A549 (cell line): ENCODE measurements around the gene ACAA1. TPM values are rescaled to one million over a fixed set of nuclear protein-coding genes. Genes with fewer than 3 reads are reported as not detected.

Experiments
- ATAC-seq, 2 experiments: fragments of 200-7000 bp in 1 of 2; fragments of >200 bp in 1 of 2; cut with Nextera tagmentation in 1 of 2; cut with Tn5 transposase in 1 of 2; 3 replicates each; pipeline versions ENCODE4 v1.8.0 to v1.9.1; 2018 to 2020; ENCODE audit warnings: mild to moderate bottlenecking in 1 of 2, moderate library complexity in 1 of 2
- CTCF ChIA-PET: fragments of 300-600 bp; sonication (Branson Sonifier 250); formaldehyde crosslinking; extraction: SDS; loops from one replicate; lab custom pipeline; 2021; ENCODE audit warnings: antibody characterized with exemption, inconsistent platforms; lab: Yijun Ruan, JAX
- POLR2A ChIA-PET: fragments of 350-600 bp; formaldehyde crosslinking; extraction: SDS; loops from one replicate; lab custom pipeline; 2021; ENCODE audit warnings: antibody characterized with exemption, inconsistent platforms; lab: Yijun Ruan, JAX
- DNase-seq, 2 experiments: peaks; one replicate each; pipeline versions ENCODE4 v3.0.0 to v3.0.0-alpha.2; 2011 to 2016; ENCODE audit warnings: low read depth in 1 of 2, low spot score in 1 of 2
- FAIRE-seq: peaks from 2 replicates; lab custom pipeline; 2011; peaks lifted over from hg19 to GRCh38; lab: Jason Lieb, UNC
- H3K27ac ChIP-seq, 2 experiments: fragments of >200 bp; sonication (Bioruptor Twin); formaldehyde crosslinking; 3 replicates each; pipeline ENCODE4 v1.5.1; 2016 to 2017
- H3K4me1 ChIP-seq: fragments of >200 bp; sonication (Bioruptor Twin); formaldehyde crosslinking; 3 replicates; pipeline ENCODE4 v1.6.1; 2016
- H3K4me2 ChIP-seq: fragments of >200 bp; sonication (Bioruptor Twin); formaldehyde crosslinking; 3 replicates; pipeline ENCODE4 v1.6.1; 2016
- H3K4me3 ChIP-seq: fragments of >200 bp; sonication (Bioruptor Twin); formaldehyde crosslinking; 3 replicates; pipeline ENCODE4 v1.5.1; 2016
- H3K9me3 ChIP-seq: fragments of >200 bp; sonication (Bioruptor Twin); formaldehyde crosslinking; 3 replicates; pipeline ENCODE4 v1.6.1; 2016
- EHF ChIP-seq: fragments of 250-450 bp; sonication (Bioruptor Pico); IDR thresholded peaks from 2 replicates; pipeline ENCODE4 v1.5.0; 2020; ENCODE audit warnings: mild to moderate bottlenecking
- EHMT2 ChIP-seq: fragments of 200-600 bp; sonication (generic); IDR thresholded peaks from 2 replicates; pipeline ENCODE4 v1.6.1; 2016; ENCODE audit warnings: antibody characterized with exemption, low read depth, mild to moderate bottlenecking, moderate library complexity
- ESRRA ChIP-seq: fragments of 150-350 bp; IDR thresholded peaks from 2 replicates; pipeline ENCODE4 v1.6.1; 2014; ENCODE audit warnings: mild to moderate bottlenecking, low read length, borderline replicate concordance
- FOSB ChIP-seq: fragments of 250-450 bp; sonication (Bioruptor Pico); IDR thresholded peaks from 2 replicates; pipeline ENCODE4 v1.5.0; 2020; ENCODE audit warnings: mild to moderate bottlenecking, moderate library complexity
- FOSL2 ChIP-seq, 2 experiments: fragments of 450-650 bp in 1 of 2; fragments of >200 bp in 1 of 2; sonication (Bioruptor Twin) in 1 of 2; formaldehyde crosslinking; IDR thresholded peaks; 2 replicates each; pipeline versions ENCODE4 v1.5.0 to v1.6.1; 2016 to 2020; ENCODE audit warnings: mild to moderate bottlenecking in 1 of 2, moderate library complexity in 1 of 2
- HEYL ChIP-seq: fragments of 250-450 bp; sonication (Bioruptor Pico); IDR thresholded peaks from 2 replicates; pipeline ENCODE4 v1.8.0; 2021; ENCODE audit warnings: mild to moderate bottlenecking, moderate library complexity
- HOXA7 ChIP-seq: fragments of 250-450 bp; sonication (Bioruptor Pico); IDR thresholded peaks from 2 replicates; pipeline ENCODE4 v1.5.0; 2020; ENCODE audit warnings: mild to moderate bottlenecking, moderate library complexity
- HOXB13 ChIP-seq: fragments of 250-450 bp; sonication (Bioruptor Pico); IDR thresholded peaks from 2 replicates; pipeline ENCODE4 v1.5.0; 2020; ENCODE audit warnings: low read depth, mild to moderate bottlenecking, moderate library complexity
- JUN ChIP-seq, 2 experiments: fragments of >200 bp; sonication (Bioruptor Twin); formaldehyde crosslinking; IDR thresholded peaks; 2 replicates in 1 of 2; 3 replicates in 1 of 2; pipeline ENCODE4 v1.6.1; 2016 to 2017
- KDM5A ChIP-seq: fragments of 200-600 bp; sonication (generic); IDR thresholded peaks from 2 replicates; pipeline ENCODE4 v1.6.1; 2016; ENCODE audit warnings: antibody characterized with exemption, mild to moderate bottlenecking
- MAZ ChIP-seq: fragments of 150-350 bp; IDR thresholded peaks from 2 replicates; pipeline ENCODE4 v1.6.1; 2014; ENCODE audit warnings: antibody characterized with exemption, low read depth, low read length, borderline replicate concordance
- MYC ChIP-seq: IDR thresholded peaks from 2 replicates; pipeline ENCODE4 v1.6.1; 2012; ENCODE audit warnings: mild to moderate bottlenecking, inconsistent platforms, low read length, improper control_type of control experiment, borderline replicate concordance
- PHF8 ChIP-seq: fragments of 200-600 bp; sonication (generic); IDR thresholded peaks from 2 replicates; pipeline ENCODE4 v1.6.1; 2016; ENCODE audit warnings: low read depth, mild to moderate bottlenecking, antibody characterized with exemption, moderate library complexity, borderline replicate concordance
- RCOR1 ChIP-seq: fragments of 150-350 bp; IDR thresholded peaks from 2 replicates; pipeline ENCODE4 v1.6.1; 2014; ENCODE audit warnings: antibody characterized with exemption, low read length, low read depth
- TP53 ChIP-seq: fragments of 250-450 bp; sonication (Bioruptor Pico); IDR thresholded peaks from 2 replicates; pipeline ENCODE4 v1.5.0; 2021; ENCODE audit warnings: mild to moderate bottlenecking, moderate library complexity
- ZC3H11A ChIP-seq: fragments of 450-650 bp; IDR thresholded peaks from 2 replicates; pipeline ENCODE4 v1.6.1; 2014; ENCODE audit warnings: antibody characterized with exemption, mild to moderate bottlenecking
- ZSCAN20 ChIP-seq: fragments of 250-450 bp; sonication (Bioruptor Pico); IDR thresholded peaks from 2 replicates; pipeline ENCODE4 v1.8.0; 2022; ENCODE audit warnings: mild to moderate bottlenecking, moderate library complexity
- WGBS: methylation state at CpG from one replicate; pipeline ENCODE4 v1.1.6; 2017; ENCODE audit errors: missing lambda C conversion rate; 5-methylcytosine and 5-hydroxymethylcytosine counted together
- polyA plus RNA-seq, 4 experiments: library from polyadenylated mRNA; depleted of rRNA in 3 of 4; stranded (reverse); fragments of >200 nt; fragmentation: RNase III in 1 of 4; extraction: RNeasy Plus Mini Kit Qiagen cat#74134 plus additional on column Dnase treatment in 1 of 4; gene quantifications; 2 replicates in 3 of 4; 3 replicates in 1 of 4; pipeline ENCODE4 v1.2.3, GENCODE V29; 2011 to 2017
- TF ChIP-seq, protein P1 (sequence below): fragments of 250-450 bp; sonication (Bioruptor Pico); IDR thresholded peaks from 2 replicates; pipeline ENCODE4 v1.5.0; 2020; ENCODE audit warnings: low read depth, mild to moderate bottlenecking, moderate library complexity
- TF ChIP-seq, protein P2 (sequence below): fragments of >200 bp; sonication (Bioruptor Twin); formaldehyde crosslinking; IDR thresholded peaks from 2 replicates; pipeline ENCODE4 v1.6.1; 2016
- TF ChIP-seq, protein P3 (sequence below): fragments of 150-350 bp; IDR thresholded peaks from 2 replicates; pipeline ENCODE4 v1.6.1; 2014; ENCODE audit warnings: low read depth, mild to moderate bottlenecking, low read length

Gene ACAA1
- polyA plus RNA-seq, 2 of the 4 experiments (the other 2 are of a cell fraction) = 36.8 to 53.2 TPM

DNA sequence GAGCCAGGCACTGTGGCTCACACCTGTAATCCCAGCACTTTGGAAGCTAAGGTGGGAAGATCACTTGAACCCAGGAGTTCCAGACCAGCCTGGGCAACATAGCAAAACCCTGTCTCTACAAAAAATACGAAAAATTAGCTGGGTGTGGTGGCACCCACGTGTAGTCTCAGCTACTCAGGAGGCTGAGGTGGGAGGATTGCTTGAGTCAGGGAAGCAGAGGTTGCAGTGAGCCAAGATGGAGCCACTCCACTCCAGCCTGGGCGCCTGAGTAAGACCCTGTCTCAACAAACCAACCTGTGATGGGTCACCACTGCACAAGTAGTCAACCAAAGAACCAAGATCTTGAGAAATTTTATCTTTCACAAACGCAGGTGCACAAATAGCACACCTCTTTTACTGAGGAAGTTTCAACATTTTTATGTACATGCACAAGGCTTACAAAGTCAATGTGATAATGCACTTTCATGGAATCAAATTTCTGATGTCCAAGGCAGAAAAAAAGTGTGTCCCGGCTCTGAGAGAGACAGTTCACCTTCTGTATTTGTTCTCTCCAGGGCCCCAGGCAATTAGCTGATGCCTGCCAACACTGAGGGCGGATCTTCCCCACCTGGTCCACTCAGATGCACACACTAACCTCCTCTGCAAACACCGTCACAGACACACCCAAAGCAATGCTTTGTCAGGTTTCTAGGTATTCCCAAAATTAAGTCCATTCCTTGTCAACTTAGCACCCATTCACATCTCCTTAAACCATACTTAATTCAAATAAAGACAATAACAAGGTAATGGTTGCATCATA lies 12.4 kb downstream of the ACAA1 start:
- DNase-seq (no peak), ATAC-seq (no peak), FAIRE-seq (no peak)
- POLR2A ChIA-PET = no interaction called here
- H3K4me2 ChIP-seq = no peak overlapping the region
- no peak for TF ChIP-seq HOXA7
- TF ChIP-seq FOSL2 (IDR thresholded peaks at IDR 0.05) = no peak
- no peak for TF ChIP-seq FOSL2 (CRISPR knock-in tag; IDR thresholded peaks at IDR 0.05)
- TF ChIP-seq MYC = no peak
- no peak for TF ChIP-seq RCOR1
- TF ChIP-seq HEYL = no peak
- no peak for TF ChIP-seq HOXB13 (CRISPR knock-in tag)
- TF ChIP-seq, protein P1, sequence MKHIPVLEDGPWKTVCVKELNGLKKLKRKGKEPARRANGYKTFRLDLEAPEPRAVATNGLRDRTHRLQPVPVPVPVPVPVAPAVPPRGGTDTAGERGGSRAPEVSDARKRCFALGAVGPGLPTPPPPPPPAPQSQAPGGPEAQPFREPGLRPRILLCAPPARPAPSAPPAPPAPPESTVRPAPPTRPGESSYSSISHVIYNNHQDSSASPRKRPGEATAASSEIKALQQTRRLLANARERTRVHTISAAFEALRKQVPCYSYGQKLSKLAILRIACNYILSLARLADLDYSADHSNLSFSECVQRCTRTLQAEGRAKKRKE (CRISPR knock-in tag) = no peak
- TF ChIP-seq, protein P2, sequence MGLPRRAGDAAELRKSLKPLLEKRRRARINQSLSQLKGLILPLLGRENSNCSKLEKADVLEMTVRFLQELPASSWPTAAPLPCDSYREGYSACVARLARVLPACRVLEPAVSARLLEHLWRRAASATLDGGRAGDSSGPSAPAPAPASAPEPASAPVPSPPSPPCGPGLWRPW = no peak
- TF ChIP-seq EHF (CRISPR knock-in tag) = no peak
- no peak for TF ChIP-seq ZC3H11A
- TF ChIP-seq, all 56 proteins: peak for 0
- H3K4me3 ChIP-seq = no peak overlapping the region
- no peaks in the 10 kb centered on the region for H3K9me3 ChIP-seq
- no peak overlapping the region for H3K27ac ChIP-seq
- H3K4me1 ChIP-seq = no peaks in the 10 kb centered on the region
- 84% methylated on average over 7 of the region's 7 CpGs for WGBS
- CTCF ChIA-PET = interaction anchor here (1.1 kb wide), 2 partner anchors 8 to 220 kb away, joined by 3 to 4 read pairs; no protein-coding TSS in a partner anchor

DNA sequence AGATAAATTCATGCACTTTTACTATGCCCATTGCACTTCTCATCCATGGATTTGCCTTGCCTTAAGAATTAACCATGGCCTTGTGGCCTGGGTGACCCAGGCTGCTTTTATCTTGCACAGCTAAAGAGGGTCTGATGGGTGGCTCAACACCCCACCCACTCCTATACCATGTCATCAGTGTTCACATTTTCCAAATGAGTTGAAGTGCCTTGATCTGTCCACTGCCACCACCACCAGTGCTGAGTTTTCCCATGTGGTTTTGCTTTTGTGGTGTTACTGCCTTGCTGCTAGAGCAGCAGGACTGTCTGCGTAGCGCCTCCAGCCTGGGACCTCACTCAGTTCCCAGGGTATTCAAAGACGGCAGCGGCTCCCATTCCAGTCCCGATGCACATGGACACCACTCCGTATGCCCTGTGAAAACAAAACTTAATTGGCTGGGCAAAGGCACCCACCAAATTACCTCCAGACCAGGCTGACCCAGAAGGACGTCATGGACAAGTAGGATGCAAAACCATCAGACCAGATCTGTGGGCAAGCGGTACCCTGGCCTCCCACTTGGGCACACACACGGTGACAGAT lies 14.1 kb downstream of the ACAA1 start:
- Histone ChIP-seq H3K27ac (no peak overlapping the region), H3K4me2 (no peak overlapping the region), H3K4me3 (no peak overlapping the region), H3K4me1 (no peaks in the 10 kb centered on the region), H3K9me3 (no peaks in the 10 kb centered on the region)
- no peak for FAIRE-seq
- no peak for DNase-seq
- WGBS = 91% methylated on average over 8 of the region's 9 CpGs
- ATAC-seq = no peak
- ChIA-PET POLR2A (no interaction called here), CTCF (interaction anchor here (1.2 kb wide), 1 partner anchor 20 kb away, joined by 3 read pairs; no protein-coding TSS in a partner anchor)
- no peak for TF ChIP-seq MAZ
- TF ChIP-seq PHF8 = no peak
- TF ChIP-seq KDM5A = no peak
- TF ChIP-seq, protein P3, sequence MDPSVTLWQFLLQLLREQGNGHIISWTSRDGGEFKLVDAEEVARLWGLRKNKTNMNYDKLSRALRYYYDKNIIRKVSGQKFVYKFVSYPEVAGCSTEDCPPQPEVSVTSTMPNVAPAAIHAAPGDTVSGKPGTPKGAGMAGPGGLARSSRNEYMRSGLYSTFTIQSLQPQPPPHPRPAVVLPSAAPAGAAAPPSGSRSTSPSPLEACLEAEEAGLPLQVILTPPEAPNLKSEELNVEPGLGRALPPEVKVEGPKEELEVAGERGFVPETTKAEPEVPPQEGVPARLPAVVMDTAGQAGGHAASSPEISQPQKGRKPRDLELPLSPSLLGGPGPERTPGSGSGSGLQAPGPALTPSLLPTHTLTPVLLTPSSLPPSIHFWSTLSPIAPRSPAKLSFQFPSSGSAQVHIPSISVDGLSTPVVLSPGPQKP = no peak
- no peak for TF ChIP-seq ZSCAN20 (CRISPR knock-in tag)
- no peak for TF ChIP-seq ESRRA
- no peak for TF ChIP-seq JUN (IDR thresholded peaks at IDR 0.05)
- TF ChIP-seq TP53 (CRISPR knock-in tag) = no peak
- no peak for TF ChIP-seq EHF (CRISPR knock-in tag)
- TF ChIP-seq FOSB (CRISPR knock-in tag) = no peak
- TF ChIP-seq EHMT2 = no peak
